IMR-90 (cell line): Measurements from ENCODE around the gene POLR2J. TPM values are rescaled to one million over a fixed set of nuclear protein-coding genes. Genes with fewer than 3 reads are reported as not detected.

Experiments used
- microRNA-seq, 2 experiments: library from miRNA; stranded (forward) in 1 of 2; unstranded in 1 of 2; fragments of 10-50 nt in 1 of 2; fragments of <30 nt in 1 of 2; gene quantifications in 1 of 2; microRNA quantifications in 1 of 2; one replicate each; pipeline versions ENCODE3 to v1.1.0; 2013 to 2020; ENCODE audit not compliant: insufficient read depth in 1 of 2, insufficient read length in 1 of 2, unreplicated experiment in 1 of 2
- polyA plus RNA-seq, 3 experiments: library from polyadenylated mRNA; depleted of rRNA; stranded (reverse); fragments of >200 nt; gene quantifications; 2 replicates each; pipeline ENCODE4 v1.2.3, GENCODE V29; 2012; ENCODE audit warnings: low replicate concordance in 1 of 3
- total RNA-seq: library from RNA; depleted of rRNA; stranded (reverse); fragments of >200 nt; gene quantifications from 2 replicates; pipeline ENCODE4 v1.2.3, GENCODE V29; 2012; rRNA removed

Gene POLR2J
- total and polyA plus RNA-seq, 2 of the 4 experiments (the other 2 are of a cell fraction), result 20.8 to 92.6 TPM

Small RNAs within 50 kb of the gene (microRNA-seq; reads per million reads assigned to microRNA genes)
- gene MIR4467 (ENCODE audit: unreplicated experiment), result 8.0 reads per million, percentile 19 among the genes with 10 or more reads in this experiment
- gene MIR5090 (ENCODE audit: unreplicated experiment), result 1.1 reads per million

Other genes with a start within 250 kb of the POLR2J start
- 0.36 and 0.56 TPM in 2 replicates for gene SH2B2, start 192.1 kb downstream of the POLR2J start, total RNA-seq
- 0.99 and 1.7 TPM in 2 replicates for gene SH2B2, start 192.1 kb downstream of the POLR2J start, polyA plus RNA-seq (2012; rRNA removed)
- gene SPDYE6, start 122.5 kb downstream of the POLR2J start, total RNA-seq, result not detected in 2 replicates
- not detected in 2 replicates for gene SPDYE6, start 122.5 kb downstream of the POLR2J start, polyA plus RNA-seq (2012; rRNA removed)
- gene PRKRIP1, start 82.6 kb downstream of the POLR2J start, total RNA-seq, result 6.5 and 9.4 TPM in 2 replicates
- 21.6 and 21.8 TPM in 2 replicates for gene PRKRIP1, start 82.6 kb downstream of the POLR2J start, polyA plus RNA-seq (2012; rRNA removed)
- 52.0 and 52.2 TPM in 2 replicates for gene ORAI2, start 45.3 kb downstream of the POLR2J start, total RNA-seq
- 58.3 and 73.5 TPM in 2 replicates for gene ORAI2, start 45.3 kb downstream of the POLR2J start, polyA plus RNA-seq (2012; rRNA removed)
- 6.1 and 7.2 TPM in 2 replicates for gene ALKBH4, start 14.1 kb downstream of the POLR2J start, total RNA-seq
- gene ALKBH4, start 14.1 kb downstream of the POLR2J start, polyA plus RNA-seq (2012; rRNA removed), result 7.4 and 8.1 TPM in 2 replicates
- gene LRWD1, start 13.9 kb downstream of the POLR2J start, total RNA-seq, result 13.3 and 20.3 TPM in 2 replicates
- gene LRWD1, start 13.9 kb downstream of the POLR2J start, polyA plus RNA-seq (2012; rRNA removed), result 27.2 and 31.6 TPM in 2 replicates
- gene RASA4B, start 38.9 kb upstream of the POLR2J start, total RNA-seq, result 1.8 and 3.3 TPM in 2 replicates
- gene RASA4B, start 38.9 kb upstream of the POLR2J start, polyA plus RNA-seq (2012; rRNA removed), result 7.7 and 9.3 TPM in 2 replicates
- 0.18 and 0.56 TPM in 2 replicates for gene UPK3BL2, start 64.8 kb upstream of the POLR2J start, total RNA-seq
- gene UPK3BL2, start 64.8 kb upstream of the POLR2J start, polyA plus RNA-seq (2012; rRNA removed), result 4.6 and 5.7 TPM in 2 replicates
- gene SPDYE2, start 72.3 kb upstream of the POLR2J start, total RNA-seq, result not detected in 2 replicates
- gene SPDYE2, start 72.3 kb upstream of the POLR2J start, polyA plus RNA-seq (2012; rRNA removed), result not detected in 2 replicates
- 13.1 and 14.2 TPM in 2 replicates for gene POLR2J3, start 93.7 kb upstream of the POLR2J start, total RNA-seq
- 9.3 and 14.7 TPM in 2 replicates for gene POLR2J3, start 93.7 kb upstream of the POLR2J start, polyA plus RNA-seq (2012; rRNA removed)
- gene RASA4, start 137.8 kb upstream of the POLR2J start, total RNA-seq, result 3.3 and 3.8 TPM in 2 replicates
- gene RASA4, start 137.8 kb upstream of the POLR2J start, polyA plus RNA-seq (2012; rRNA removed), result 18.6 and 21.4 TPM in 2 replicates
- gene UPK3BL1, start 163.9 kb upstream of the POLR2J start, total RNA-seq, result 1.6 and 2.8 TPM in 2 replicates
- 21.1 and 23.9 TPM in 2 replicates for gene UPK3BL1, start 163.9 kb upstream of the POLR2J start, polyA plus RNA-seq (2012; rRNA removed)
- not detected in 2 replicates for gene SPDYE2B, start 171.4 kb upstream of the POLR2J start, total RNA-seq
- gene SPDYE2B, start 171.4 kb upstream of the POLR2J start, polyA plus RNA-seq (2012; rRNA removed), result not detected in 2 replicates
- gene POLR2J2, start 192.7 kb upstream of the POLR2J start, total RNA-seq, result 0.83 and 1.3 TPM in 2 replicates
- 1.3 and 1.6 TPM in 2 replicates for gene POLR2J2, start 192.7 kb upstream of the POLR2J start, polyA plus RNA-seq (2012; rRNA removed)